ENCODE data around the gene OTUD4. TPM values are rescaled to one million over a fixed set of nuclear protein-coding genes. Genes with fewer than 3 reads are reported as not detected.
"Not testable (repeated sequence)": the region's sequence is repeated elsewhere in the genome, so short reads cannot be mapped to it uniquely, and the experiment has no call there.

OTUD4 gene
- polyA plus RNA-seq, 1 donor = 37.0 TPM

GRCh38 chr4:145167887-145168286 lies 12.5 kb downstream of the OTUD4 start:
- H3K4me3 ChIP-seq (ENCODE audit: low read length) = no peak overlapping the region
- WGBS (ENCODE audit: insufficient coverage, low lambda C conversion rate) = 100% methylated on average over 2 of the region's 2 CpGs
- peaks cover 27% of the 10 kb centered on the region for H3K36me3 ChIP-seq (ENCODE audit: control insufficient read depth, insufficient read depth, low read length)
- H3K27me3 ChIP-seq (ENCODE audit: control insufficient read depth, insufficient read depth, low read length) = no peaks in the 10 kb centered on the region
- no peaks in the 10 kb centered on the region for H3K9me3 ChIP-seq (ENCODE audit: control insufficient read depth, low read depth, low read length)
- H3K4me1 ChIP-seq (ENCODE audit: control insufficient read depth, insufficient read depth, low read length) = no peaks in the 10 kb centered on the region
- H3K27ac ChIP-seq (ENCODE audit: low read length) = no peak overlapping the region
- no peak for DNase-seq

DNA sequence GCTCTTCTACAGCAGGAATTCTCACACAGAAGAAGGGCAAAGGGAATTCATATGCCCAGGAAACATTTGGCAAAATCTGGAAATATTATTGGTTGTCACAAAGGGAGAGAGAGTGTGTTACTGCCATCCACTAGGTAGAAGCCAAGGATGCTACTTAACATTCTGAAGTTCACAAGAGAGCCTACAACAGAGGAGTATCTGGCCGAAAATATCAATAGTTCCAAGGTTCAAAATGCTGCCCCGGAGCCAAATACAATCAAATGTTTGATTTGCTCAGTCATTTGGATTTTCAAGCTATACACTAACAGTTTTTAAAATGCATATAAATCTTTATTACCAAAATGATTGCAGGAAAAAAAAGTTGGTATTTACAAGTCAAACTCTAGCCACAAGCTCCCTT lies 18.8 kb downstream of the OTUD4 start:
- no CpG with 5 or more reads among the region's 2 CpGs for WGBS (ENCODE audit: insufficient coverage, low lambda C conversion rate)
- no peaks in the 10 kb centered on the region for H3K27me3 ChIP-seq (ENCODE audit: control insufficient read depth, insufficient read depth, low read length)

GRCh38 chr4:145156986-145157385 lies 23.4 kb downstream of the OTUD4 start:
- H3K9me3 ChIP-seq (ENCODE audit: control insufficient read depth, low read depth, low read length) = no peaks in the 10 kb centered on the region
- H3K36me3 ChIP-seq (ENCODE audit: control insufficient read depth, insufficient read depth, low read length) = peaks cover 41% of the 10 kb centered on the region
- DNase-seq = no peak
- 100% methylated on average over 1 of the region's 2 CpGs for WGBS (ENCODE audit: insufficient coverage, low lambda C conversion rate)
- H3K27ac ChIP-seq (ENCODE audit: low read length) = no peak overlapping the region
- no peaks in the 10 kb centered on the region for H3K27me3 ChIP-seq (ENCODE audit: control insufficient read depth, insufficient read depth, low read length)
- H3K4me1 ChIP-seq (ENCODE audit: control insufficient read depth, insufficient read depth, low read length) = no peaks in the 10 kb centered on the region
- no peak overlapping the region for H3K4me3 ChIP-seq (ENCODE audit: low read length)

More for the DNA sequence above, 18.8 kb downstream of the OTUD4 start:
- Histone ChIP-seq H3K4me3 (ENCODE audit: low read length) (no peak overlapping the region), H3K9me3 (ENCODE audit: control insufficient read depth, low read depth, low read length) (no peaks in the 10 kb centered on the region), H3K27ac (ENCODE audit: low read length) (no peak overlapping the region), H3K36me3 (ENCODE audit: control insufficient read depth, insufficient read depth, low read length) (peaks cover 36% of the 10 kb centered on the region), H3K4me1 (ENCODE audit: control insufficient read depth, insufficient read depth, low read length) (no peaks in the 10 kb centered on the region)
- no peak for DNase-seq

DNA sequence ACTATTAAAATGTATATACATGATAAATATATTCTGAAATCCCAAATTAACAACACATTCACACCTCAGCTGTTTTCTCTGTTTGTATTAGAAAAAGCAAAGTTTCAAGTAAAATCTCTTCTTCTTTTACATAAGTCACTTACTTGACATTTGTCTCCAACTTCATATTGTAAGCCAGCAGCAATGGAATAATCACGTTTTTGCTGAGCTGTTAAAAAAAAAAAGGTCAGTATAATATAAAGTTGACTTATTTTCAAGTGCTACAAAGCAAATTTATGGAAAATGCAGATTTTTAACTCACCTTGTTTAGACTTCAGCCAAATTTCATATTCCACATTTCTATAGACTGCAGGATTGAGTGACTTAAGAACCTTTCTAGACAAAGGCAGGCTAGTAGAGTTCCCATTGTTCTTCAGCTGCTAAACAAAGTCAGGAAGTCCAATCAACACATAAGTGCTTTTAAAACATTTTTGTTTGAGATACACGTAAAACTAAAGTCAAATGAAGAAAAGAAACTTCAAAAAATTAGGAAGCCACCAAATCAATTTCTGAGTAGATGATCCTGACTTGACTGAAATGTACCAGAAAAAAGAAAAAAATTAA lies 25.0 kb downstream of the OTUD4 start:
- Histone ChIP-seq H3K27me3 (ENCODE audit: control insufficient read depth, insufficient read depth, low read length) (no peaks in the 10 kb centered on the region), H3K4me3 (ENCODE audit: low read length) (no peak overlapping the region), H3K36me3 (ENCODE audit: control insufficient read depth, insufficient read depth, low read length) (peaks cover 38% of the 10 kb centered on the region), H3K4me1 (ENCODE audit: control insufficient read depth, insufficient read depth, low read length) (no peaks in the 10 kb centered on the region), H3K9me3 (ENCODE audit: control insufficient read depth, low read depth, low read length) (no peaks in the 10 kb centered on the region), H3K27ac (ENCODE audit: low read length) (no peak overlapping the region)
- 94% methylated on average over 2 of the region's 2 CpGs for WGBS (ENCODE audit: insufficient coverage, low lambda C conversion rate)
- DNase-seq = no peak

- DNase-seq = no peak
- Histone ChIP-seq H3K36me3 (ENCODE audit: control insufficient read depth, insufficient read depth, low read length) (peaks cover 42% of the 10 kb centered on the region), H3K27ac (ENCODE audit: low read length) (no peak overlapping the region), H3K4me1 (ENCODE audit: control insufficient read depth, insufficient read depth, low read length) (no peaks in the 10 kb centered on the region), H3K9me3 (ENCODE audit: control insufficient read depth, low read depth, low read length) (no peaks in the 10 kb centered on the region), H3K4me3 (ENCODE audit: low read length) (no peak overlapping the region), H3K27me3 (ENCODE audit: control insufficient read depth, insufficient read depth, low read length) (no peaks in the 10 kb centered on the region)
- WGBS (ENCODE audit: insufficient coverage, low lambda C conversion rate) = no CpG with 5 or more reads among the region's 1 CpG
These were observed 25.8 kb downstream of the OTUD4 start for GRCh38 chr4:145154573-145154972.

- H3K27ac ChIP-seq (ENCODE audit: low read length) = no peak overlapping the region
- H3K4me1 ChIP-seq (ENCODE audit: control insufficient read depth, insufficient read depth, low read length) = no peaks in the 10 kb centered on the region
- DNase-seq = no peak
- no peaks in the 10 kb centered on the region for H3K9me3 ChIP-seq (ENCODE audit: control insufficient read depth, low read depth, low read length)
- peaks cover 47% of the 10 kb centered on the region for H3K36me3 ChIP-seq (ENCODE audit: control insufficient read depth, insufficient read depth, low read length)
- no CpG with 5 or more reads among the region's 1 CpG for WGBS (ENCODE audit: insufficient coverage, low lambda C conversion rate)
- no peaks in the 10 kb centered on the region for H3K27me3 ChIP-seq (ENCODE audit: control insufficient read depth, insufficient read depth, low read length)
- no peak overlapping the region for H3K4me3 ChIP-seq (ENCODE audit: low read length)
These were observed 26.5 kb downstream of the OTUD4 start for GRCh38 chr4:145153904-145154298.

GRCh38 chr4:145153181-145153903 lies 27.0 kb downstream of the OTUD4 start:
- no peak for DNase-seq
- Histone ChIP-seq H3K27ac (ENCODE audit: low read length) (no peak overlapping the region), H3K9me3 (ENCODE audit: control insufficient read depth, low read depth, low read length) (no peaks in the 10 kb centered on the region), H3K4me1 (ENCODE audit: control insufficient read depth, insufficient read depth, low read length) (no peaks in the 10 kb centered on the region), H3K36me3 (ENCODE audit: control insufficient read depth, insufficient read depth, low read length) (peaks cover 46% of the 10 kb centered on the region), H3K4me3 (ENCODE audit: low read length) (no peak overlapping the region), H3K27me3 (ENCODE audit: control insufficient read depth, insufficient read depth, low read length) (no peaks in the 10 kb centered on the region)
- WGBS (ENCODE audit: insufficient coverage, low lambda C conversion rate) = no CpG with 5 or more reads among the region's 2 CpGs

GRCh38 chr4:145148980-145149379 lies 31.4 kb downstream of the OTUD4 start:
- Histone ChIP-seq H3K27ac (ENCODE audit: low read length) (no peak overlapping the region), H3K36me3 (ENCODE audit: control insufficient read depth, insufficient read depth, low read length) (peaks cover 67% of the 10 kb centered on the region), H3K9me3 (ENCODE audit: control insufficient read depth, low read depth, low read length) (no peaks in the 10 kb centered on the region), H3K4me1 (ENCODE audit: control insufficient read depth, insufficient read depth, low read length) (no peaks in the 10 kb centered on the region), H3K4me3 (ENCODE audit: low read length) (no peak overlapping the region), H3K27me3 (ENCODE audit: control insufficient read depth, insufficient read depth, low read length) (no peaks in the 10 kb centered on the region)
- no peak for DNase-seq
- WGBS (ENCODE audit: insufficient coverage, low lambda C conversion rate) = no CpG with 5 or more reads among the region's 3 CpGs

GRCh38 chr4:145136219-145136618 lies 44.2 kb downstream of the OTUD4 start:
- DNase-seq; H3K4me3 ChIP-seq (ENCODE audit: low read length); H3K9me3 ChIP-seq (ENCODE audit: control insufficient read depth, low read depth, low read length); H3K27me3 ChIP-seq (ENCODE audit: control insufficient read depth, insufficient read depth, low read length); H3K27ac ChIP-seq (ENCODE audit: low read length); H3K4me1 ChIP-seq (ENCODE audit: control insufficient read depth, insufficient read depth, low read length): not testable (repeated sequence)
- no CpG with 5 or more reads among the region's 1 CpG for WGBS (ENCODE audit: insufficient coverage, low lambda C conversion rate)
- H3K36me3 ChIP-seq (ENCODE audit: control insufficient read depth, insufficient read depth, low read length) = peaks cover 36% of the 10 kb centered on the region

GRCh38 chr4:145132511-145133098 lies 47.8 kb downstream of the OTUD4 start:
- Histone ChIP-seq H3K36me3 (ENCODE audit: control insufficient read depth, insufficient read depth, low read length) (peaks cover 19% of the 10 kb centered on the region), H3K4me1 (ENCODE audit: control insufficient read depth, insufficient read depth, low read length) (no peaks in the 10 kb centered on the region), H3K27me3 (ENCODE audit: control insufficient read depth, insufficient read depth, low read length) (no peaks in the 10 kb centered on the region), H3K27ac (ENCODE audit: low read length) (no peak overlapping the region), H3K9me3 (ENCODE audit: control insufficient read depth, low read depth, low read length) (no peaks in the 10 kb centered on the region), H3K4me3 (ENCODE audit: low read length) (no peak overlapping the region)
- WGBS (ENCODE audit: insufficient coverage, low lambda C conversion rate) = 96% methylated on average over 3 of the region's 5 CpGs
- DNase-seq = no peak

Measured in large intestine (tissue), 3 donors.